Mesothelial cell of epicardium (in vitro differentiated cells): ENCODE data around the gene RNF138. TPM values are rescaled to one million over a fixed set of nuclear protein-coding genes. Genes with fewer than 3 reads are reported as not detected.
A peak's percentile ranks its signal among the peaks of the same experiment; 100 is the strongest.
"Not testable (repeated sequence)": the region's sequence is repeated elsewhere in the genome, so short reads cannot be mapped to it uniquely, and the experiment has no call there.

ENCODE experiments used
- DNase-seq, 2 experiments: peaks; one replicate each; pipeline ENCODE4 v3.0.0; 2021; ENCODE audit warnings: low spot score in 2 of 2; ENCODE audit not compliant: unreplicated experiment in 2 of 2
- H3K27ac Mint-ChIP-seq: 2 replicates; pipeline ENCODE4 v1.8.0; 2021; ENCODE audit warnings: mixed read lengths
- H3K27me3 Mint-ChIP-seq: 2 replicates; pipeline ENCODE4 v1.8.0; 2021; ENCODE audit warnings: low read depth, mixed read lengths
- H3K36me3 Mint-ChIP-seq: 2 replicates; pipeline ENCODE4 v1.8.0; 2021; ENCODE audit warnings: mixed read lengths
- H3K4me1 Mint-ChIP-seq: 2 replicates; pipeline ENCODE4 v1.8.0; 2021; ENCODE audit warnings: mixed read lengths
- H3K4me3 Mint-ChIP-seq: 2 replicates; pipeline ENCODE4 v1.8.0; 2021; ENCODE audit warnings: mild to moderate bottlenecking, moderate library complexity, mixed read lengths
- H3K9me3 Mint-ChIP-seq: 2 replicates; pipeline ENCODE4 v1.8.0; 2021; ENCODE audit warnings: mixed read lengths
- total RNA-seq: library from RNA; stranded (reverse); gene quantifications from 3 replicates; pipeline ENCODE4 v1.2.1, GENCODE V29; 2021
- TF ChIP-seq, protein P1 (sequence below): fragments of 200-600 bp; sonication (generic); IDR thresholded peaks from one replicate; pipeline ENCODE4 v1.5.0; 2021; ENCODE audit warnings: antibody characterized with exemption; ENCODE audit not compliant: unreplicated experiment

RNF138 gene
- total RNA-seq, 1 donor from 2014 or later: 31.9 TPM

DNA sequence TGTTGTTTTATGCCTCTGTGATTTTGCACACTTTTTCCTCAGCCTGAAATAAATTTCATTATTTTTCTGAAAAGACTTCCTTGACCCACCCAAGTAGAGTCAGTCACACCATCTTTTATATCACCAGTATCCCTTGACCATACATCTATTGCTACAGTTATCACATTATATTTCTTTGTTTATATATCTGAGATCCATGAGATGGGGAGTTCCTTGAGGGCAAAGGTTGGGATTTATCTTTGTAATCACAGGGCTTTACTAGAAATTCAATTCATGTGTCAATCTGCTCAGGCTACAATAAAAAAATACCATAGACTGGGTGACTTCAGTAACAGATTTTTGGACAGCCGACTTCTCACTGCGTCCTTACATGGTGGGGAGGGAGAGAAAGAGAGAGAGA is 12.8 kb upstream of the RNF138 start:
- no peak for DNase-seq
- no peaks in the 10 kb centered on the region for H3K4me1 Mint-ChIP-seq
- no peaks in the 10 kb centered on the region for H3K36me3 Mint-ChIP-seq
- no peak overlapping the region for H3K4me3 Mint-ChIP-seq
- H3K27ac Mint-ChIP-seq: no peak overlapping the region
- H3K9me3 Mint-ChIP-seq: peaks cover 5% of the 10 kb centered on the region
- no peaks in the 10 kb centered on the region for H3K27me3 Mint-ChIP-seq
- TF ChIP-seq, protein P1, sequence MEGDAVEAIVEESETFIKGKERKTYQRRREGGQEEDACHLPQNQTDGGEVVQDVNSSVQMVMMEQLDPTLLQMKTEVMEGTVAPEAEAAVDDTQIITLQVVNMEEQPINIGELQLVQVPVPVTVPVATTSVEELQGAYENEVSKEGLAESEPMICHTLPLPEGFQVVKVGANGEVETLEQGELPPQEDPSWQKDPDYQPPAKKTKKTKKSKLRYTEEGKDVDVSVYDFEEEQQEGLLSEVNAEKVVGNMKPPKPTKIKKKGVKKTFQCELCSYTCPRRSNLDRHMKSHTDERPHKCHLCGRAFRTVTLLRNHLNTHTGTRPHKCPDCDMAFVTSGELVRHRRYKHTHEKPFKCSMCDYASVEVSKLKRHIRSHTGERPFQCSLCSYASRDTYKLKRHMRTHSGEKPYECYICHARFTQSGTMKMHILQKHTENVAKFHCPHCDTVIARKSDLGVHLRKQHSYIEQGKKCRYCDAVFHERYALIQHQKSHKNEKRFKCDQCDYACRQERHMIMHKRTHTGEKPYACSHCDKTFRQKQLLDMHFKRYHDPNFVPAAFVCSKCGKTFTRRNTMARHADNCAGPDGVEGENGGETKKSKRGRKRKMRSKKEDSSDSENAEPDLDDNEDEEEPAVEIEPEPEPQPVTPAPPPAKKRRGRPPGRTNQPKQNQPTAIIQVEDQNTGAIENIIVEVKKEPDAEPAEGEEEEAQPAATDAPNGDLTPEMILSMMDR: no peak

DNA sequence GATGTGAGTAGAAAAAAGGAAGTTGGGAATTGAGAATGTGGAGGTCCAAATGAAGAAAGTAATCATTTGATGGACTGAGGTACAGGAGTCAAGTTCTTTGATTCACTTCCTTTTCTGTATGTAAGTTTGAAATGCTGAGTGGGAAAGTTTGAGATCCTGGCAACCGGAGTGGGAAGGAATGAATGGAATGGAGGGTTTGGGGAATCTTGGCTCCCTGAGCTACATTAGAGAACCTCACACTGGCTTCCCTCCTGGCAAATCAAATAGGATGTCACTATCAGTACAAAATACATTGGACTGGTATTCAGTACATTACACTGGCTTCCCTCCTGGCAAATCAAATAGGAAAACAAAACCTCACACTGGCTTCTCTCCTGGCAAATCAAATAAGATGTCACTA is 9.8 kb upstream of the RNF138 start:
- Mint-ChIP-seq H3K9me3 (peaks cover 5% of the 10 kb centered on the region), H3K27me3 (no peaks in the 10 kb centered on the region), H3K4me1 (peaks cover 9% of the 10 kb centered on the region), H3K36me3 (no peaks in the 10 kb centered on the region), H3K4me3 (no peak overlapping the region), H3K27ac (no peak overlapping the region)
- DNase-seq: no peak
- TF ChIP-seq, protein P1: no peak

DNA sequence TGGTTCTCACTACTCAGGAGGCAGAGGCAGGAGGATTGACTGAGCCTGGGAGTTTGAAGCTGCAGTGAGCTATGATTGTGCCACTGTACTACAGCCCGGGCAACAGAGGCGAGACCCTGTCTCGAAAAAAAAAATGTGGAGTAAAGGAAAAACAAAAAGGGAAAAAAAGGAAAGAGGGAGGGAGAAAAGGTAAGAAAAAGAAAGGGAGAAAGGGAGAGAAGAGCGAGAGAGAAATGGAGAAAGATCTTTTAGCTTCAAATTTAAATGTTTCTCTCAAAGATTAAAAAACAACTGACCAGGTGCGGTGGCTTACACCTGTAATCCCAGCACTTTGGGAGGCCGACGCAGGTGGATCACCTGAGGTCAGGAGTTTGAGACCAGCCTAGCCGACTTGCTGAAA is 7.9 kb upstream of the RNF138 start:
- Mint-ChIP-seq H3K27ac (no peak overlapping the region), H3K4me1 (peaks cover 9% of the 10 kb centered on the region), H3K9me3 (peaks cover 5% of the 10 kb centered on the region), H3K36me3 (no peaks in the 10 kb centered on the region), H3K4me3 (no peak overlapping the region), H3K27me3 (no peaks in the 10 kb centered on the region)
- DNase-seq: no peak
- TF ChIP-seq, protein P1: no peak

DNA sequence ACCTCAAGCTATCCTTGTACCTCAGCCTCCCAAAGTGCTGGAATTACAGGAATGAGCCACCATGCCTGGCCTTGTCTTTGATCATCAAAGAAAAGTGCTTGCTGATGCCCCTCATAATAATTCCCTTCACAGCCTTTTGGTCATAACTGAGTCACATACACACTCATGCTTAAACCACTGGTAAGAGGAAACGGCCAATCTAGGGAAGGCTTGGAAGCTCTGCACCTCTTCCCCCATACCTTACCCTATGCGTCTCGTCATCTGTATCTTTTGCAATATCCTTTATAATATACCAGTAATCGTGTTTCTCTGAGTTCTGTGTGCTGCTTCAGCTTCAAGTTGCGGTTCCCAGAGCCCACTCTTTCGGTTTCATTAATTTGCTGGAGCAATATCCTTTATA is 4.8 kb upstream of the RNF138 start:
- Mint-ChIP-seq H3K36me3 (no peaks in the 10 kb centered on the region), H3K27me3 (no peaks in the 10 kb centered on the region), H3K4me1 (peaks cover 13% of the 10 kb centered on the region), H3K4me3 (no peak overlapping the region), H3K9me3 (peaks cover 2% of the 10 kb centered on the region), H3K27ac (no peak overlapping the region)
- TF ChIP-seq, protein P1: no peak
- no peak for DNase-seq

DNA sequence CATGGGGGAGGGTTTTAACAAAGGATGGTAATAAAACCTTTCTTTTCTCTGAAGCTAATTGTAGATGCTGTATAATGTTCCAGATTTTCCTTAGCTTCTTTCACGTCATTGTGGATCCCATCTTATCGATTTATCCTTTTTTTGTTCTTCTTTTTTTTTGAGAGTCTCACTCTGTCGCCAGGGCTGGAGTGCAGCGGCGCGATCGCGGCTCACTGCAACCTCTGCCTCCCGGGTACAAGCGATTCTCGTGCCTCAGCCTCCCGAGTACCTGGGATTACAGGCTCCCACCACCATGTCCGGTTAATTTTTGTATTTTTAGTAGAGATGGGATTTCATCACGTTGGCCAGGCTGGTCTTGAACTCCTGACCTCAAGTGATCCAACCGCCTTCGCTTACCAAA is 843 bp upstream of the RNF138 start:
- H3K27me3 Mint-ChIP-seq, H3K9me3 Mint-ChIP-seq, DNase-seq, H3K36me3 Mint-ChIP-seq, H3K27ac Mint-ChIP-seq: not testable (repeated sequence)
- peak overlapping the region; percentile 26 for H3K4me3 Mint-ChIP-seq
- H3K4me1 Mint-ChIP-seq: peaks cover 22% of the 10 kb centered on the region

DNA sequence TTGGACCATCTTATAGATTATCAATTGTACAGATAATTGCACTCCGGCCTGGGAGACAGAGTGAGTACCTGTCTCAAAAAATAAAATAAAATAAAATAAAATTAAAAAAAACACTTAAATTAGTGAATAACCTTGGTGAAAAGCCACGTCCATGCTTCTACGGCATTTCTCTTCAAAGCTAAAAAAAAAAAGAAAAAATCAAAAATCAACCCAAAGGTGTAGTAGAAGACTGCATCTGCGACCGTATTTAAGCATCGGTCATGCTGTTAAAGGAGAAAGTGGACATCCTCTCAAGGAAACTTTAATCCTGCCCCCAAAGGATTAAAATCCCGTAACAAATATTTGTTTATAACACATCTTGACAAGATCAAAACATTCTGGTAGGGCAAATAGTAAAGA is 350 bp upstream of the RNF138 start:
- peak overlapping the region; percentile 94 for H3K4me3 Mint-ChIP-seq
- H3K4me1 Mint-ChIP-seq: peaks cover 24% of the 10 kb centered on the region
- no peaks in the 10 kb centered on the region for H3K9me3 Mint-ChIP-seq
- TF ChIP-seq, protein P1: no peak
- peaks cover 5% of the 10 kb centered on the region for H3K36me3 Mint-ChIP-seq
- no peak for DNase-seq
- H3K27me3 Mint-ChIP-seq: no peaks in the 10 kb centered on the region
- H3K27ac Mint-ChIP-seq: peak overlapping the region; percentile 97
